ENCODE measurements around the gene EML1. TPM values are rescaled to one million over a fixed set of nuclear protein-coding genes. Genes with fewer than 3 reads are reported as not detected.

The EML1 gene
- polyA plus RNA-seq, 6 donors from 2014 or later: not detected

DNA sequence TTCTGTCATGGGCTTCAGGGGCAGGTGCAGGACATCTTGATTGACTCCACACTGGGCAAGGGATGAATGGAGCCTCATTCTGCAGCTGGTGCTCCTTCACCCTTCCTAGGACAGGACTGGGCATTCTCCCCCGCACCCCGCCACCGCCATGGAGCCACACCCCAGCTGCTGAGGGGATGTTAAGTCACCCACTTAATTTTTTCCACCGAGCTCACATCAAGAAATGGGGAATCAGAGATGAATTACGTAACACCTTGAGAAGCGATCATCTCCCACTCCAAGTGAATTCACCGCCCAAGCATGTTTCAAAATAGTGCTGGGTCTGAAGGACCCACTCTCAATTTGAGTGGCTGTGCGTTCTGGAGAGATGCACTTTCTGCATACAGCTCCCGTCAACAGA, 94.2 kb downstream of the EML1 start:
- H3K36me3 Mint-ChIP-seq: no peaks in the 10 kb centered on the region
- ATAC-seq (ENCODE audit: low read depth in 2 of 2) (no peak), DNase-seq (no peak)
- no peak overlapping the region for H3K4me3 Mint-ChIP-seq
- no peak overlapping the region for H3K27ac Mint-ChIP-seq
- H3K27me3 Mint-ChIP-seq: peaks cover 9 to 27% (median 22%) of the 10 kb centered on the region in 3 donors
- no peaks in the 10 kb centered on the region for H3K9me3 Mint-ChIP-seq
- H3K4me1 Mint-ChIP-seq: no peaks in the 10 kb centered on the region

GRCh38 chr14:99888149-99888548, 94.9 kb downstream of the EML1 start:
- ATAC-seq (ENCODE audit: low read depth in 2 of 2) (no peak), DNase-seq (no peak)
- H3K36me3 Mint-ChIP-seq: no peaks in the 10 kb centered on the region
- H3K27me3 Mint-ChIP-seq: peaks cover 16 to 29% (median 29%) of the 10 kb centered on the region in 3 donors
- H3K4me3 Mint-ChIP-seq: no peak overlapping the region
- H3K27ac Mint-ChIP-seq: no peak overlapping the region
- no peaks in the 10 kb centered on the region for H3K4me1 Mint-ChIP-seq
- no peaks in the 10 kb centered on the region for H3K9me3 Mint-ChIP-seq

- Mint-ChIP-seq H3K4me1 (no peaks in the 10 kb centered on the region), H3K27ac (no peak overlapping the region), H3K9me3 (no peaks in the 10 kb centered on the region), H3K36me3 (no peaks in the 10 kb centered on the region), H3K27me3 (peaks cover 16 to 36% (median 29%) of the 10 kb centered on the region in 3 donors), H3K4me3 (peak overlapping the region in 1 of 8 donors; percentile 29)
- ATAC-seq (ENCODE audit: low read depth in 2 of 2) (no peak), DNase-seq (no peak)
These were observed 96.1 kb downstream of the EML1 start for GRCh38 chr14:99889268-99889667.

- ATAC-seq (ENCODE audit: low read depth in 2 of 2): no peak
- Mint-ChIP-seq H3K36me3 (no peaks in the 10 kb centered on the region), H3K27ac (peak overlapping the region in 1 of 6 donors; percentile 21), H3K4me1 (no peaks in the 10 kb centered on the region), H3K27me3 (peaks cover 12 to 42% (median 29%) of the 10 kb centered on the region in 3 donors), H3K4me3 (no peak overlapping the region), H3K9me3 (no peaks in the 10 kb centered on the region)
- no peak for DNase-seq
These were observed 98.1 kb downstream of the EML1 start for GRCh38 chr14:99891266-99891665.

DNA sequence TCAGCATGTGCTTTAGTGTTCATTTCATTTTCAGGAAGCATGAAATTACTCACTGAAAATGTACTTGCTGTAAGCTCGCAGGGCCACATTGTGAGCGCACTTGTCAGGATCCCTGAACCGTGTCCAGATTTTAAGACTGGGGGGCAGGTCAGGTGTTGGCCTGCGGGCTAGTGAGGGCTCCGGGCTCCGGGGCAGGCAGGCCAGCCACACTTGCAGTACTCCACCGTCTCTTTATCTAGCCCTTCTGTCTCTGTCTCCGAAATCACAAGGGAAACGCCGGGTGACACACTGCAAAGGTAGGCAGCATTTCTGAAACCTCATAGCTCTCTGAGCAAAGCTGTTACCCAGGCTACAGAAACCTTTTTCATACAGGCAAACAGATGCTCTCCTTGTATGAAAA, 98.7 kb downstream of the EML1 start:
- H3K9me3 Mint-ChIP-seq: no peaks in the 10 kb centered on the region
- ATAC-seq (ENCODE audit: low read depth in 2 of 2): no peak
- no peak for DNase-seq
- no peaks in the 10 kb centered on the region for H3K4me1 Mint-ChIP-seq
- H3K27ac Mint-ChIP-seq: no peak overlapping the region
- H3K27me3 Mint-ChIP-seq: peaks cover 12 to 42% (median 29%) of the 10 kb centered on the region in 3 donors
- H3K36me3 Mint-ChIP-seq: no peaks in the 10 kb centered on the region
- no peak overlapping the region for H3K4me3 Mint-ChIP-seq

DNA sequence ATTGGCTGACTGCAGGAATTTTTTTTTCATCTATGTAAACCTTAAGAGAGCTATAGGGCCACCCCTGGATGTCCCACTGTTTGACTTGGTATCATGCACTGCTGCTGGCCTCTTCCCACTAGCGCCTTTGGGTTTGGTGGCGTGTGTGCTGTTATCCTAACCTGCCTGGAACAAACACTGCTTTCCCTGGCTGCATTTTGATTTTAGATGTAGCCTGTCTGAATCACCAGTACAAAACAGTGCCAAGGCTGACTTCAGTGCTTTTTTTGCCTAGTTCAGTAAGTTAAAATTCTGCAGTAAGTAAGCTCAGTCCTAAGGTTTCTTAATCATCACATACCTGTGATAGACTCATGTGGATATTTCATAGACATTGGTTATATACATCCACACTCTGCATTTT, 99.2 kb downstream of the EML1 start:
- Mint-ChIP-seq H3K27ac (no peak overlapping the region), H3K36me3 (no peaks in the 10 kb centered on the region), H3K27me3 (peaks cover 8 to 37% (median 29%) of the 10 kb centered on the region in 3 donors), H3K9me3 (no peaks in the 10 kb centered on the region), H3K4me1 (no peaks in the 10 kb centered on the region), H3K4me3 (no peak overlapping the region)
- DNase-seq: no peak
- no peak for ATAC-seq (ENCODE audit: low read depth in 2 of 2)

- DNase-seq: no peak
- Mint-ChIP-seq H3K4me3 (no peak overlapping the region), H3K27ac (no peak overlapping the region), H3K9me3 (no peaks in the 10 kb centered on the region), H3K36me3 (no peaks in the 10 kb centered on the region), H3K27me3 (peaks cover 8 to 20% (median 15%) of the 10 kb centered on the region in 3 donors), H3K4me1 (no peaks in the 10 kb centered on the region)
- no peak for ATAC-seq (ENCODE audit: low read depth in 2 of 2)
These were observed 103.1 kb downstream of the EML1 start for GRCh38 chr14:99896361-99896760.

GRCh38 chr14:99899578-99900178, 106.5 kb downstream of the EML1 start:
- no peak overlapping the region for H3K27ac Mint-ChIP-seq

DNA sequence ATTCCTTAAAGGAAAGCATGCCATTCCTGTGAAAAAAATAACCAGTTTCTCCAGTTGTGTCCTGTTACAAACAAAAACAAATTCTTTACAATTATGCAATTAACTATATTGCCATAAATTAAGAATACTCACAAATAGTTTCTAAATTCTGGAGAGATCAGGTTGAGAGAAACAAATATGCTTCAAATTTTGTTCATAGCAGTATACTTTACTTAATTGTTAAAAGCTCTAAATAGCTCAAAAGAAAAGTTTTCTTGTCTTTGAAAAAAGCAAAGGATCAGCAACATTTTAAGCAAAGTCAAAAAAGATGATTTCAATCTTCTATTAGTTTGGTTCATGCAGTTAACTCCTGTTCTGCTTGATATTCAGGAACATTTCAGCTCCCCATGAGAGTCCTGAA, 109.7 kb downstream of the EML1 start:
- Mint-ChIP-seq H3K4me1 (no peaks in the 10 kb centered on the region), H3K4me3 (no peak overlapping the region), H3K9me3 (peaks cover 0 to 34% (median 14%) of the 10 kb centered on the region in 7 donors), H3K36me3 (no peaks in the 10 kb centered on the region), H3K27me3 (peaks cover 4 to 34% (median 19%) of the 10 kb centered on the region in 3 donors), H3K27ac (no peak overlapping the region)
- DNase-seq (no peak), ATAC-seq (ENCODE audit: low read depth in 2 of 2) (no peak)

More at GRCh38 chr14:99899578-99900178, 106.5 kb downstream of the EML1 start:
- Mint-ChIP-seq H3K4me3 (no peak overlapping the region), H3K9me3 (peaks cover 0 to 31% (median 9%) of the 10 kb centered on the region in 7 donors), H3K36me3 (no peaks in the 10 kb centered on the region), H3K4me1 (no peaks in the 10 kb centered on the region), H3K27me3 (peaks cover 2 to 16% (median 7%) of the 10 kb centered on the region in 3 donors)
- no peak for ATAC-seq (ENCODE audit: low read depth in 2 of 2)
- DNase-seq: no peak

DNA sequence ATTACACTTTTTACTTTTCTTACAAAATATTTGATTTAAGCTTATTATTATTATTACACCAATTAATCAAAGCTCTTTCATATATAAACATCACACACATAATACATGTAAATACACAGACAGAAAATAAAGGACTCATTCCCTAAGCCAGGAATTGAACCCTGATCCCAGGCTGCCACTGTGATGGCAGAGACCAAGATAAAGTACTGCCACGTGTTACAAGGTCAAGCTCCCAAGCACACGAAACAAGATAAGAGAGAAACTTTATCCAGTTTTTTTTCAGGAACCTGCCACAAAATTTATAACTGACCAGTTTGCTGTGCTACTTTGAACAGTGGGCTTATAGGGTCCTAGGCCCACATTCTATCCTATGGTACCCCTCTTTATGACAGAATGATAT, 111.3 kb downstream of the EML1 start:
- H3K27me3 Mint-ChIP-seq: peaks cover 12 to 39% (median 19%) of the 10 kb centered on the region in 3 donors
- DNase-seq: no peak
- H3K27ac Mint-ChIP-seq: no peak overlapping the region

GRCh38 chr14:99905121-99905520, 111.9 kb downstream of the EML1 start:
- DNase-seq: no peak
- Mint-ChIP-seq H3K27ac (no peak overlapping the region), H3K9me3 (peaks cover 0 to 34% (median 14%) of the 10 kb centered on the region in 7 donors), H3K4me1 (no peaks in the 10 kb centered on the region), H3K36me3 (no peaks in the 10 kb centered on the region), H3K4me3 (no peak overlapping the region), H3K27me3 (peaks cover 14 to 39% (median 23%) of the 10 kb centered on the region in 3 donors)
- ATAC-seq (ENCODE audit: low read depth in 2 of 2): no peak

More for the DNA sequence above, 111.3 kb downstream of the EML1 start:
- Mint-ChIP-seq H3K36me3 (no peaks in the 10 kb centered on the region), H3K4me1 (no peaks in the 10 kb centered on the region), H3K4me3 (no peak overlapping the region), H3K9me3 (peaks cover 0 to 34% (median 14%) of the 10 kb centered on the region in 7 donors)
- ATAC-seq (ENCODE audit: low read depth in 2 of 2): no peak

DNA sequence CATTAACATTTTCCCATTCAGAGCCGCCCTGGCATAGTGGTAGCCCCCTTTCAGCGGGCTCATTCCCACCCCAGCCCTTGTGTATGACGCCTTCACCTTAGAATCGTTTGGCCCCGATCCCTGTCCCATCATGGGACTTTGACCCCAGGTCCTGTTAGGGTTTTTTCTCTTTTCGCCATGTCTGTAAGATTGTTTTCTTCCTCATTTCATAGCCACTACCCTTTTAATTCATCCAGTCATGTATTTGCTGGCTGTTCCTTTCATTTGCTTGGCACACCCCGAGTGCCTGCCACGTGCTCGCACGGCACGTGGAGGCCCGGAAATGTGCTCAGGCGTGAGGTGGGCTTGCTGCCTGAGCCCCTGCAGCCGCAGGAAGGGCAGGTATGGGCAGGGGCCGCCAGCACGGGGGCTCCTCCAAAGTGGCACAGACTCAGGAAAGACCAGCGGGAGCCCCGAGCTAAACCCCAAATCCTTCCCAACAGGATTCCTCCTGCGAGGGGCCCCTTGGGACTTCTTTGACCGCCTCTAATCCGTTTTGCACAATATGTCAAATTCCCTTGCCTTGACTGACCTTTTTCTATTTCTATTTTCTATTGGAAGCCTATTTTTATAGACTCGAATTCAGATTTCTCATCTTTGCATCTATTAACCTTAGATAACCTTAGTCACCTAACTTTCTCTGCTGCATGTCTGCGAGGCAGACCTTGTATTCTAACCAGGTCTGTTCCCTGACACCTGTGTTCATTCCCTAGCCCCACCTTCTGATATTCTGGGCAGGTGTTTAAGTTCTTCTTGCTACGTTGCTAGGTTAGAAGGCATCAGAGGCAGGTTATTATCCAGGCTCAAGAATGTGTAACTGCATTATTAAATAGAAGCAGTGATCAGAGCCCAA, 114.8 kb downstream of the EML1 start:
- H3K9me3 Mint-ChIP-seq: peaks cover 0 to 20% (median 10%) of the 10 kb centered on the region in 7 donors
- no peak for DNase-seq
- H3K27ac Mint-ChIP-seq: peak overlapping the region in 1 of 6 donors; percentile 56
- H3K27me3 Mint-ChIP-seq: peaks cover 14 to 40% (median 36%) of the 10 kb centered on the region in 3 donors
- no peaks in the 10 kb centered on the region for H3K4me1 Mint-ChIP-seq
- no peaks in the 10 kb centered on the region for H3K36me3 Mint-ChIP-seq
- H3K4me3 Mint-ChIP-seq: no peak overlapping the region
- ATAC-seq (ENCODE audit: low read depth in 2 of 2): no peak

- H3K4me1 Mint-ChIP-seq: no peaks in the 10 kb centered on the region
- H3K27ac Mint-ChIP-seq: no peak overlapping the region
- peaks cover 0 to 13% (median 4%) of the 10 kb centered on the region in 7 donors for H3K9me3 Mint-ChIP-seq
- no peak for DNase-seq
- ATAC-seq (ENCODE audit: low read depth in 2 of 2): no peak
- no peak overlapping the region for H3K4me3 Mint-ChIP-seq
- H3K27me3 Mint-ChIP-seq: peaks cover 14 to 40% (median 36%) of the 10 kb centered on the region in 3 donors
- no peaks in the 10 kb centered on the region for H3K36me3 Mint-ChIP-seq
These were observed 115.5 kb downstream of the EML1 start for GRCh38 chr14:99908653-99909250.
